ENCODE results near the gene TMC3.

- TF ChIP-seq, protein P1, sequence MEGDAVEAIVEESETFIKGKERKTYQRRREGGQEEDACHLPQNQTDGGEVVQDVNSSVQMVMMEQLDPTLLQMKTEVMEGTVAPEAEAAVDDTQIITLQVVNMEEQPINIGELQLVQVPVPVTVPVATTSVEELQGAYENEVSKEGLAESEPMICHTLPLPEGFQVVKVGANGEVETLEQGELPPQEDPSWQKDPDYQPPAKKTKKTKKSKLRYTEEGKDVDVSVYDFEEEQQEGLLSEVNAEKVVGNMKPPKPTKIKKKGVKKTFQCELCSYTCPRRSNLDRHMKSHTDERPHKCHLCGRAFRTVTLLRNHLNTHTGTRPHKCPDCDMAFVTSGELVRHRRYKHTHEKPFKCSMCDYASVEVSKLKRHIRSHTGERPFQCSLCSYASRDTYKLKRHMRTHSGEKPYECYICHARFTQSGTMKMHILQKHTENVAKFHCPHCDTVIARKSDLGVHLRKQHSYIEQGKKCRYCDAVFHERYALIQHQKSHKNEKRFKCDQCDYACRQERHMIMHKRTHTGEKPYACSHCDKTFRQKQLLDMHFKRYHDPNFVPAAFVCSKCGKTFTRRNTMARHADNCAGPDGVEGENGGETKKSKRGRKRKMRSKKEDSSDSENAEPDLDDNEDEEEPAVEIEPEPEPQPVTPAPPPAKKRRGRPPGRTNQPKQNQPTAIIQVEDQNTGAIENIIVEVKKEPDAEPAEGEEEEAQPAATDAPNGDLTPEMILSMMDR (IDR thresholded peaks at IDR 0.05 in 8 of 11, conservative IDR thresholded peaks at IDR 0.05 in 3 of 11) = no peak
- no peak for TF ChIP-seq POLR2A (IDR thresholded peaks at IDR 0.05)
Observed at GRCh38 chr15:81363276-81363675, 10.7 kb downstream of the TMC3 start.

Data from spleen (tissue), 7 donors.